K562 (cell line): ENCODE data around the gene TEX54. TPM values are rescaled to one million over a fixed set of nuclear protein-coding genes. Genes with fewer than 3 reads are reported as not detected.

Experiments used
- ATAC-seq: fragments of 200-7000 bp; cut with Tn5 transposase; 3 replicates; pipeline ENCODE4 v1.9.1; 2020; ENCODE audit warnings: moderate library complexity
- BruUV-seq: library from RNA; stranded (reverse); fragments of 400-500 nt; replicated peaks from 2 replicates; lab custom pipeline; 2021; lab: Mats Ljungman, UMichigan
- CTCF ChIA-PET: fragments of 300-600 bp; formaldehyde crosslinking; extraction: SDS; loops from one replicate; lab custom pipeline; 2021; ENCODE audit warnings: low intra/inter-chr PET ratio; lab: Yijun Ruan, JAX
- POLR2A ChIA-PET: fragments of 300-600, 350-650 bp; sonication (Branson Sonifier 250); formaldehyde crosslinking; extraction: SDS; loops from one replicate; lab custom pipeline; 2021; ENCODE audit warnings: antibody characterized with exemption, inconsistent platforms; lab: Yijun Ruan, JAX
- DNase-seq, 4 experiments: peaks; one replicate each; pipeline versions ENCODE4 v3.0.0 to v3.0.0-alpha.2; 2011 to 2018; ENCODE audit warnings: low spot score in 3 of 4, mixed read lengths in 3 of 4; ENCODE audit errors: extremely low read depth in 1 of 4
- FAIRE-seq: peaks from 2 replicates; lab custom pipeline; 2011; peaks lifted over from hg19 to GRCh38; lab: Jason Lieb, UNC
- H2AFZ ChIP-seq: 2 replicates; pipeline ENCODE4 v1.6.0; 2011; ENCODE audit warnings: low read depth, low read length, control low read depth, inconsistent platforms
- H3K27ac ChIP-seq: fragments of 200-600 bp; 3 replicates; pipeline ENCODE4 v1.8.0; 2011; ENCODE audit warnings: low read depth, mild to moderate bottlenecking, control low read depth, inconsistent platforms, low read length, moderate library complexity, mixed read lengths; ENCODE audit errors: extremely low read depth
- H3K27me3 ChIP-seq, 2 experiments: fragments of 300-600 bp in 1 of 2; 2 replicates in 1 of 2; 3 replicates in 1 of 2; pipeline versions ENCODE4 v1.6.0 to v1.8.0; 2011; ENCODE audit warnings: inconsistent platforms in 2 of 2, low read length in 2 of 2, mild to moderate bottlenecking in 1 of 2, mixed read lengths in 1 of 2, moderate library complexity in 1 of 2; ENCODE audit not compliant: control insufficient read depth in 2 of 2, insufficient read depth in 2 of 2
- H3K36me3 ChIP-seq: fragments of 300-600 bp; 3 replicates; pipeline ENCODE4 v1.8.0; 2011; ENCODE audit warnings: mild to moderate bottlenecking, low read length, inconsistent platforms; ENCODE audit not compliant: control insufficient read depth, insufficient read depth
- H3K4me1 ChIP-seq, 2 experiments: fragments of 200-600 bp in 1 of 2; replicated peaks in 1 of 2; 2 replicates in 1 of 2; 3 replicates in 1 of 2; pipeline versions ENCODE4 v1.5.1 to v1.8.0; 2011; ENCODE audit warnings: inconsistent platforms in 2 of 2, low read length in 2 of 2, mild to moderate bottlenecking in 1 of 2, mixed read lengths in 1 of 2, moderate library complexity in 1 of 2; ENCODE audit not compliant: control insufficient read depth in 2 of 2, insufficient read depth in 2 of 2
- H3K4me2 ChIP-seq: 2 replicates; pipeline ENCODE4 v1.6.1; 2011; ENCODE audit warnings: low read length, control low read depth, inconsistent platforms, mixed read lengths; ENCODE audit not compliant: insufficient read depth
- H3K4me3 ChIP-seq: fragments of 200-600 bp; sonication (generic), shearing (Covaris generic); 2 replicates; pipeline ENCODE4 v1.5.1; 2016; ENCODE audit warnings: control low read depth, inconsistent platforms
- H3K79me2 ChIP-seq: fragments of 200-600 bp; 3 replicates; pipeline ENCODE4 v1.8.0; 2011; ENCODE audit warnings: low read length, inconsistent platforms; ENCODE audit not compliant: control insufficient read depth, insufficient read depth
- H3K9ac ChIP-seq, 2 experiments: 2 replicates each; pipeline versions ENCODE4 v1.6.0 to v1.6.1; 2011; ENCODE audit warnings: low read depth in 2 of 2, low read length in 2 of 2, control low read depth in 1 of 2, inconsistent platforms in 1 of 2, mild to moderate bottlenecking in 1 of 2, mixed read lengths in 1 of 2; ENCODE audit not compliant: insufficient read depth in 1 of 2
- H3K9me1 ChIP-seq: one replicate; pipeline ENCODE4 v1.6.0; 2011; ENCODE audit warnings: inconsistent platforms, mild to moderate bottlenecking, low read length, moderate library complexity; ENCODE audit not compliant: control insufficient read depth, insufficient read depth
- H3K9me3 ChIP-seq: replicated peaks from 2 replicates; pipeline ENCODE4 v1.5.1; 2011; ENCODE audit warnings: low read depth, low read length, inconsistent platforms; ENCODE audit not compliant: control insufficient read depth, insufficient read depth
- H4K20me1 ChIP-seq: replicated peaks from 2 replicates; pipeline ENCODE4 v1.6.1; 2011; ENCODE audit warnings: low read length, inconsistent platforms, mixed read lengths; ENCODE audit not compliant: control insufficient read depth, insufficient read depth
- FOXK2 ChIP-seq, 2 experiments: fragments of 450-650 bp; IDR thresholded peaks in 1 of 2; conservative IDR thresholded peaks in 1 of 2; 2 replicates each; pipeline ENCODE4 v1.6.1; 2016; ENCODE audit warnings: low read depth in 2 of 2, mild to moderate bottlenecking in 1 of 2
- GABPB1 ChIP-seq: sonication (generic); formaldehyde crosslinking; IDR thresholded peaks from 2 replicates; pipeline ENCODE4 v1.8.0; 2022; ENCODE audit warnings: mild to moderate bottlenecking, missing genetic modification reagents
- HDGF ChIP-seq: fragments of 450-650 bp; IDR thresholded peaks from 2 replicates; pipeline ENCODE4 v1.6.1; 2016
- KLF6 ChIP-seq: fragments of 250-450 bp; sonication (Bioruptor Pico); IDR thresholded peaks from 2 replicates; pipeline ENCODE4 v1.4.0; 2020; ENCODE audit warnings: mild to moderate bottlenecking, moderate library complexity, borderline replicate concordance
- LEF1 ChIP-seq: fragments of 450-650 bp; IDR thresholded peaks from 2 replicates; pipeline ENCODE4 v1.6.1; 2016; ENCODE audit warnings: mild to moderate bottlenecking
- NFE2 ChIP-seq: IDR thresholded peaks from 2 replicates; pipeline ENCODE4 v1.6.1; 2014; ENCODE audit warnings: antibody characterized with exemption, low read depth
- SIRT6 ChIP-seq: IDR thresholded peaks from one replicate; pipeline ENCODE4 v1.6.1; 2012; ENCODE audit warnings: low read depth, mild to moderate bottlenecking, control low read depth, inconsistent platforms, low read length, moderate library complexity
- SRSF3 ChIP-seq: fragments of 200-400 bp; formaldehyde crosslinking; IDR thresholded peaks from 2 replicates; pipeline ENCODE4 v1.6.1; 2016; ENCODE audit warnings: mild to moderate bottlenecking, low read length, moderate library complexity; ENCODE audit not compliant: insufficient read depth
- TARDBP ChIP-seq: fragments of 450-650 bp; IDR thresholded peaks from 2 replicates; pipeline ENCODE4 v1.6.1; 2016
- ZNF24 ChIP-seq: fragments of 450-650 bp; IDR thresholded peaks from 2 replicates; pipeline ENCODE4 v1.6.1; 2016
- WGBS: fragments of 100-300 bp; shearing (Covaris generic); methylation state at CpG from one replicate; pipeline ENCODE4 v1.1.6; 2016; ENCODE audit warnings: low coverage, mixed read lengths; ENCODE audit not compliant: insufficient coverage; ENCODE audit errors: missing lambda C conversion rate; 5-methylcytosine and 5-hydroxymethylcytosine counted together
- in situ Hi-C: fragments of 300-500 bp; cut with MboI; formaldehyde crosslinking; loops from 4 replicates; pipeline ENCODE4 v1.15.0; 2018; ENCODE audit warnings: inconsistent platforms, mixed read lengths
- intact Hi-C: fragments of 100-400 bp; cut with micrococcal nuclease; formaldehyde crosslinking; loops from 2 replicates; pipeline ENCODE4 v1.14.2; 2022
- polyA plus RNA-seq, 8 experiments: library from polyadenylated mRNA; depleted of rRNA in 4 of 8; stranded (reverse) in 5 of 8; unstranded in 3 of 8; fragments of >200 nt; fragmentation: Nextera tagmentation in 2 of 8; fragmentation: Illumina TruSeq in 1 of 8; extraction: Ambion mirVana in 2 of 8; extraction: Trizol in 1 of 8; gene quantifications; 2 replicates each; pipeline versions ENCODE4 v1.2.1 to v1.2.3, GENCODE V29; 2011 to 2014; ENCODE audit warnings: inconsistent platforms in 1 of 8, missing spikeins in 1 of 8
- total RNA-seq, 7 experiments: library from RNA; depleted of rRNA in 6 of 7; stranded (reverse); fragments of >200 nt in 6 of 7; fragmentation: Illumina TruSeq in 2 of 7; extraction: Trizol in 2 of 7; gene quantifications; 2 replicates each; pipeline versions ENCODE4 v1.2.1 to v1.2.3, GENCODE V29; 2011 to 2021; ENCODE audit warnings: low replicate concordance in 1 of 7
- TF ChIP-seq, protein P1 (sequence below): fragments of 450-650 bp; IDR thresholded peaks from 2 replicates; pipeline ENCODE4 v1.7.0; 2016; ENCODE audit warnings: borderline replicate concordance
- TF ChIP-seq, protein P2 (sequence below), 2 experiments: fragments of 450-650 bp; IDR thresholded peaks; 2 replicates each; pipeline ENCODE4 v1.6.1; 2016; ENCODE audit warnings: mild to moderate bottlenecking in 2 of 2, borderline replicate concordance in 1 of 2, low read depth in 1 of 2, moderate library complexity in 1 of 2

TEX54 gene
- total and polyA plus RNA-seq, 9 of the 15 experiments (the other 6 are each of a cell fraction or from before 2014, with no cell fraction given): not detected

DNA sequence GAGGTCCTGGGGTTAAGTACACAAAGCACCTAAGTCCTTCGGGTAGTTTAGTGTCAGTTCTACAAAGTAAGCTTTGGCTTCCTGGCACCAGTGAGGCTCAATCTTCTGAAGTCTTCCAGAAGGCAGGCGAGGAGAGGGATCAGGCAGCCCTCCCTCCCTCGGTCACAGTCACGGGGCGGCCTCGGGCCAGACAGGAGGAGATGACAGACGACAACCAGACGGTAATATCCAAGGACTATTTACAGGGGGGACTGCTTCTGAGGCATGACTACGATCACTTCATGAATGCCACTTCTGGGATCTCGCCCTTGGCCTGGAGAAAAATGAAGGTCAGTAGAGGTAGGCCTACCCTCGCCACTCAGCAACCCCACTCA is 40.5 kb downstream of the TEX54 start:
- Histone ChIP-seq H3K4me3 (peak overlapping the region; percentile 100), H3K27me3 (no peaks in the 10 kb centered on the region), H4K20me1 (no peaks in the 10 kb centered on the region), H2AFZ (peak overlapping the region; percentile 90), H3K9me1 (no peaks in the 10 kb centered on the region), H3K9ac (peak overlapping the region; percentile 33 to 85), H3K9me3 (no peaks in the 10 kb centered on the region), H3K27ac (peak overlapping the region; percentile 91), H3K4me2 (peak overlapping the region; percentile 95), H3K36me3 (peaks cover 80% of the 10 kb centered on the region), H3K79me2 (peaks cover 47% of the 10 kb centered on the region), H3K4me1 (peaks cover 21 to 27% of the 10 kb centered on the region in 2 experiments)
- in situ Hi-C loops: no loop called here
- FAIRE-seq (no peak), DNase-seq (peak in 2 of 4 experiments; percentile 37 to 56), ATAC-seq (peak; percentile 4; the same call in 2 of the 3 replicates)
- intact Hi-C loops: no loop called here
- BruUV-seq: no TSS peak
- 29% methylated on average over 11 of the region's 11 CpGs for WGBS
- ChIA-PET POLR2A (interaction anchor here (0.7 to 11.4 kb wide), 6 partner anchors 10 to 63 kb away, joined by 3 to 116 read pairs (median 13); partner anchors contain the start of gene NXF1), CTCF (no interaction called here)
- TF ChIP-seq GABPB1 (no peak), ZNF24 (0 out of 2 replicates have a peak, but pooled peaks have one; percentile 10), TARDBP (0 out of 2 replicates have a peak, but pooled peaks have one; percentile 43), SIRT6 (no peak), SRSF3 (no peak), LEF1 (peak; percentile 43; the same call in 1 of the 2 replicates), KLF6 (CRISPR knock-in tag) (no peak), NFE2 (no peak), HDGF (peak; percentile 36; the same call in 1 of the 2 replicates), FOXK2 (conservative IDR thresholded peaks at IDR 0.05 in 1 of 2, IDR thresholded peaks at IDR 0.05 in 1 of 2; ENCODE audit: low read depth in 2 of 2) (no peak)
- TF ChIP-seq, protein P1, sequence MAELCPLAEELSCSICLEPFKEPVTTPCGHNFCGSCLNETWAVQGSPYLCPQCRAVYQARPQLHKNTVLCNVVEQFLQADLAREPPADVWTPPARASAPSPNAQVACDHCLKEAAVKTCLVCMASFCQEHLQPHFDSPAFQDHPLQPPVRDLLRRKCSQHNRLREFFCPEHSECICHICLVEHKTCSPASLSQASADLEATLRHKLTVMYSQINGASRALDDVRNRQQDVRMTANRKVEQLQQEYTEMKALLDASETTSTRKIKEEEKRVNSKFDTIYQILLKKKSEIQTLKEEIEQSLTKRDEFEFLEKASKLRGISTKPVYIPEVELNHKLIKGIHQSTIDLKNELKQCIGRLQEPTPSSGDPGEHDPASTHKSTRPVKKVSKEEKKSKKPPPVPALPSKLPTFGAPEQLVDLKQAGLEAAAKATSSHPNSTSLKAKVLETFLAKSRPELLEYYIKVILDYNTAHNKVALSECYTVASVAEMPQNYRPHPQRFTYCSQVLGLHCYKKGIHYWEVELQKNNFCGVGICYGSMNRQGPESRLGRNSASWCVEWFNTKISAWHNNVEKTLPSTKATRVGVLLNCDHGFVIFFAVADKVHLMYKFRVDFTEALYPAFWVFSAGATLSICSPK: no peak
- TF ChIP-seq, protein P2, sequence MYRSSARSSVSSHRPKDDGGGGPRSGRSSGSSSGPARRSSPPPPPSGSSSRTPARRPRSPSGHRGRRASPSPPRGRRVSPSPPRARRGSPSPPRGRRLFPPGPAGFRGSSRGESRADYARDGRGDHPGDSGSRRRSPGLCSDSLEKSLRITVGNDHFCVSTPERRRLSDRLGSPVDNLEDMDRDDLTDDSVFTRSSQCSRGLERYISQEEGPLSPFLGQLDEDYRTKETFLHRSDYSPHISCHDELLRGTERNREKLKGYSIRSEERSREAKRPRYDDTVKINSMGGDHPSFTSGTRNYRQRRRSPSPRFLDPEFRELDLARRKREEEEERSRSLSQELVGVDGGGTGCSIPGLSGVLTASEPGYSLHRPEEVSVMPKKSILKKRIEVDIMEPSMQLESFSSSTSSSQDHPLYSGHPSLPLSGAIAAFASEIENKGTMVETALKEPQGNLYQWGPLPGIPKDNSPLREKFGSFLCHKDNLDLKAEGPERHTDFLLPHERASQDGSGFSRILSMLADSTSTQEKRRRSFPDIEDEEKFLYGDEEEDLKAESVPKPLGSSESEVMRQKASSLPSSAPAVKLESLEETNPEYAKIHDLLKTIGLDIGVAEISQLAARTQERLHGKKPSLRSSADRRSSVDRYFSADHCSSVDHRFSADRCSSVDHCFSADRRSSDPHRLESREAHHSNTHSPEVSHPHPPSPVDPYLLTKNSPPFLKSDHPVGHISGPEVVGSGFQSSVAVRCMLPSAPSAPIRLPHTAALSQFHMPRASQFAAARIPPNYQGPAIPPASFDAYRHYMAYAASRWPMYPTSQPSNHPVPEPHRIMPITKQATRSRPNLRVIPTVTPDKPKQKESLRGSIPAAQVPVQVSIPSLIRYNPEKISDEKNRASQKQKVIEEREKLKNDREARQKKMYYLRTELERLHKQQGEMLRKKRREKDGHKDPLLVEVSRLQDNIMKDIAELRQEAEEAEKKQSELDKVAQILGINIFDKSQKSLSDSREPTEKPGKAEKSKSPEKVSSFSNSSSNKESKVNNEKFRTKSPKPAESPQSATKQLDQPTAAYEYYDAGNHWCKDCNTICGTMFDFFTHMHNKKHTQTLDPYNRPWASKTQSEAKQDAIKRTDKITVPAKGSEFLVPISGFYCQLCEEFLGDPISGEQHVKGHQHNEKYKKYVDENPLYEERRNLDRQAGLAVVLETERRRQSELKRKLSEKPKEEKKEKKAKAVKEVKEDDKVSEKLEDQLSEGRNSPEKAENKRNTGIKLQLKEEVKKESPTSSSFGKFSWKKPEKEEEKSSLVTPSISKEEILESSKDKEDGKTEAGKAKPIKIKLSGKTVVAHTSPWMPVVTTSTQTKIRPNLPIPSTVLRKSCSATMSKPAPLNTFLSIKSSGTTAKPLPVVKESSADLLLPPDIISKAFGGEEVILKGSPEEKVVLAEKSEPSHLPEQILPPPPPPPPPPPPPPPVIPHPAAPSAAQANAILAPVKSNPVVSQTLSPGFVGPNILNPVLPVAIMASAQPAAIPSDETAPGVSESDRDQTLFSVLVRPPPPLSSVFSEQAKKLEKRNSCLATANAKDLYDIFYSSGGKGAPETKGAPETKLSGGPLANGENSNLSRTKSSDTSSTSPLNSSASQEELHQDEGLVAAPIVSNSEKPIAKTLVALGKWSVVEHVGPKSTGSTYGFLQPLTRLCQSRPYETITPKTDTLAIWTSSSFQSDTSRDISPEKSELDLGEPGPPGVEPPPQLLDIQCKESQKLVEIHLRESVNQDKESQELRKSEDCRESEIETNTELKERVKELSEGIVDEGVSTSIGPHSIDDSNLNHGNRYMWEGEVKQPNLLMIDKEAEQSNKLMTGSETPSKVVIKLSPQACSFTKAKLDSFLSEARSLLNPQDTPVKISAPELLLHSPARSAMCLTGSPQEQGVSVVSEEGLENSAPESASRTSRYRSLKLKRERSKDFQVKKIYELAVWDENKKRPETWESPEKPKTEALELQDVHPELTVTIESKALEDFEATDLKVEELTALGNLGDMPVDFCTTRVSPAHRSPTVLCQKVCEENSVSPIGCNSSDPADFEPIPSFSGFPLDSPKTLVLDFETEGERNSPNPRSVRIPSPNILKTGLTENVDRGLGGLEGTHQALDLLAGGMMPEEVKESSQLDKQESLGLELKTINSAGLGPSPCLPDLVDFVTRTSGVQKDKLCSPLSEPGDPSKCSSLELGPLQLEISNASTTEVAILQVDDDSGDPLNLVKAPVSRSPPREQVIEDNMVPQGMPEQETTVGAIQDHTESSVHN (IDR thresholded peaks at IDR 0.05; ENCODE audit: borderline replicate concordance in 1 of 2, low read depth in 1 of 2): 0 out of 4 replicates have a peak, but pooled peaks of 1 of the 2 experiments have one; percentile 33
